Stimulated activated CD4-positive, alpha-beta T cell treated with anti-CD3 and anti-CD28 coated beads, Interleukin-1b, Interleukin-23, amount 100 ng/mL, for 4 hours (primary cell): ENCODE data around the gene TRMT10B.
"Not testable (repeated sequence)": the region's sequence is repeated elsewhere in the genome, so short reads cannot be mapped to it uniquely, and the experiment has no call there.

Experiments used
- DNase-seq, 2 donors: peaks; one replicate each; pipeline ENCODE4 v3.0.0-alpha.2; 2020; ENCODE audit warnings: low read depth in 2 of 2

TRMT10B gene

DNA sequence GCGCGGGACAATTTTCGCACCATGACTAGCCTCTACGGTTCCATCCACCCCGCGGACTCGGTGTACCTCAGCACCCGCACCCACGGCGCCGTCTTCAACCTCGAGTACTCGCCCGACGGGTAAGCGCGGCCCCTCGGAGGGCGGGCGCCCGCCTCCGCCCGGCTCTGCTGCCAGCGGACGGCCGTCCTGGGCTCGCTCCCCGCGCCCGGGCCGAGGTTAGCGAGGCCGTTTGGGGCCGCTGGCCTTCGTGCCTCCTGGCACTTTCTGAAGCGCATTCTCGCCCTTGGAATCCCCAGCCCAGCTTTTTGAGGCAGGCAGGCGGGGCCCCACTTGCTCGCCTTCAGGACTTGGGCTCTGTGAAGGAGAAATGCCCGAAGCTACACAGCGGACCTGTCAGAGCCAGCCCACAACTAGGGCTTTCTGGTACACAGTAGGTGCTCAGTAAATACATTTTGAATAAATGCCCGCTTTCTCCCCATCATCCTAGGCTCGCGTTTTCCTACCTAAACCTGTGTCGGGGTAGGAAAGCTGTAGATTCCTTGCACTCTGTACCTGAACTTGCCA lies 47.8 kb downstream of the TRMT10B start:
- peak in 1 of 2 donors; percentile 42 for DNase-seq

GRCh38 chr9:37801959-37802711 lies 48.5 kb downstream of the TRMT10B start:
- DNase-seq = no peak

GRCh38 chr9:37806271-37806670 lies 52.7 kb downstream of the TRMT10B start:
- no peak for DNase-seq

GRCh38 chr9:37809676-37810075 lies 56.1 kb downstream of the TRMT10B start:
- DNase-seq = not testable (repeated sequence)

- no peak for DNase-seq
These were observed 58.4 kb downstream of the TRMT10B start for GRCh38 chr9:37811906-37812476.

GRCh38 chr9:37812773-37813379 lies 59.3 kb downstream of the TRMT10B start:
- no peak for DNase-seq

DNA sequence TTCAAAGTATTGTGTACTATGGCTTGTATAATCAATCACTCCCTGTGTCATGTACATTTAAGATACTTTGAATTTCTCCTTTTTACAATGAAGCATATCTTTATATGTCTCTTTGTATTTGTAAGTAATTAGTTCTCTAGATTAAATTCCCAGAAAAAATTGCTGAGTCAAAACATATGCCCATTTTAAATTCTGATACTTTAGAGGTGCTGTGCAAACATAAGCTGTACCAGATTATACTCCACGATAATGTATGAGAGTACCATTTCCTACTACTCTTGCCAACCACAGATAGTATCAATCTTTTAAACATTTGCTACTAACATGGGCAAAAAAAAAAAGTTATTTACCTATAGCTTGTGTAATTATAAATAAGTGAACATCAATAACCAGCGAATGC lies 65.2 kb downstream of the TRMT10B start:
- DNase-seq = no peak

GRCh38 chr9:37820142-37820541 lies 66.5 kb downstream of the TRMT10B start:
- no peak for DNase-seq

- not testable (repeated sequence) for DNase-seq
These were observed 71.6 kb downstream of the TRMT10B start for GRCh38 chr9:37825174-37825573.

GRCh38 chr9:37827483-37828165 lies 74.0 kb downstream of the TRMT10B start:
- DNase-seq = no peak
